ENCODE measurements around the gene HMGB3.
"Not testable (repeated sequence)": the region's sequence is repeated elsewhere in the genome, so short reads cannot be mapped to it uniquely, and the experiment has no call there.

The HMGB3 gene

GRCh38 chrX:150977411-150978162 lies 5.5 kb upstream of the HMGB3 start:
- no peak for DNase-seq (ENCODE audit: low spot score)

GRCh38 chrX:150980186-150980585 lies 2.9 kb upstream of the HMGB3 start:
- DNase-seq (ENCODE audit: low spot score) = no peak

GRCh38 chrX:150980711-150981110 lies 2.4 kb upstream of the HMGB3 start:
- DNase-seq (ENCODE audit: low spot score) = no peak

- DNase-seq (ENCODE audit: low spot score) = no peak
These were observed 824 bp upstream of the HMGB3 start for GRCh38 chrX:150982235-150982787.

GRCh38 chrX:150983521-150984168 lies 510 bp downstream of the HMGB3 start:
- no peak for DNase-seq (ENCODE audit: low spot score)

- no peak for DNase-seq (ENCODE audit: low spot score)
These were observed 1.2 kb downstream of the HMGB3 start for GRCh38 chrX:150984169-150984824.

GRCh38 chrX:150987687-150988086 lies 4.6 kb downstream of the HMGB3 start:
- not testable (repeated sequence) for DNase-seq (ENCODE audit: low spot score)

GRCh38 chrX:150989420-150989819 lies 6.3 kb downstream of the HMGB3 start:
- no peak for DNase-seq (ENCODE audit: low spot score)

GRCh38 chrX:150990910-150991309 lies 7.8 kb downstream of the HMGB3 start:
- DNase-seq (ENCODE audit: low spot score) = no peak

GRCh38 chrX:151000861-151001331 lies 17.8 kb downstream of the HMGB3 start:
- DNase-seq (ENCODE audit: low spot score) = no peak

- DNase-seq (ENCODE audit: low spot score) = no peak
These were observed 20.9 kb downstream of the HMGB3 start for GRCh38 chrX:151004085-151004484.

- DNase-seq (ENCODE audit: low spot score) = no peak
These were observed 23.4 kb downstream of the HMGB3 start for GRCh38 chrX:151006410-151007109.

- DNase-seq (ENCODE audit: low spot score) = no peak
These were observed 26.4 kb downstream of the HMGB3 start for GRCh38 chrX:151009582-151009981.

- DNase-seq (ENCODE audit: low spot score) = no peak
These were observed 30.1 kb downstream of the HMGB3 start for GRCh38 chrX:151013164-151013743.

- no peak for DNase-seq (ENCODE audit: low spot score)
These were observed 32.5 kb downstream of the HMGB3 start for GRCh38 chrX:151015684-151016083.

- no peak for DNase-seq (ENCODE audit: low spot score)
These were observed 36.7 kb downstream of the HMGB3 start for GRCh38 chrX:151019856-151020255.

- DNase-seq (ENCODE audit: low spot score) = no peak
These were observed 47.7 kb downstream of the HMGB3 start for GRCh38 chrX:151030845-151031244.

- DNase-seq (ENCODE audit: low spot score) = no peak
These were observed 48.3 kb downstream of the HMGB3 start for GRCh38 chrX:151031391-151031975.

GRCh38 chrX:151039351-151039750 lies 56.2 kb downstream of the HMGB3 start:
- no peak for DNase-seq (ENCODE audit: low spot score)

Data from left forelimb (tissue), 1 donor.